Mesendoderm (in vitro differentiated cells): ENCODE results near the gene HMCN1.

Experiments
- DNase-seq: peaks from one replicate; pipeline ENCODE4 v3.0.0; 2013
- H2AK5ac ChIP-seq: 2 replicates; pipeline ENCODE4 v1.6.1; 2013; ENCODE audit warnings: low read length, inconsistent platforms
- H2BK120ac ChIP-seq: 2 replicates; pipeline ENCODE4 v1.6.1; 2013; ENCODE audit warnings: low read depth, mild to moderate bottlenecking, low read length, moderate library complexity, mixed read lengths
- H2BK15ac ChIP-seq: replicated peaks from 2 replicates; pipeline ENCODE4 v1.6.1; 2013; ENCODE audit warnings: low read depth, mild to moderate bottlenecking, moderate library complexity
- H2BK5ac ChIP-seq: 2 replicates; pipeline ENCODE4 v1.6.1; 2013; ENCODE audit warnings: low read length, inconsistent platforms
- H3K18ac ChIP-seq: 2 replicates; pipeline ENCODE4 v1.6.1; 2013; ENCODE audit warnings: mild to moderate bottlenecking, low read length, mixed read lengths
- H3K23ac ChIP-seq: one replicate; pipeline ENCODE4 v1.6.1; 2013; ENCODE audit warnings: low read length
- H3K27ac ChIP-seq: 2 replicates; pipeline ENCODE4 v1.5.1; 2013; ENCODE audit warnings: low read depth, mild to moderate bottlenecking, inconsistent platforms, low read length, moderate library complexity
- H3K27me3 ChIP-seq: 2 replicates; pipeline ENCODE4 v1.6.1; 2013; ENCODE audit warnings: low read length, control low read depth, mild to moderate bottlenecking, inconsistent platforms; ENCODE audit not compliant: insufficient read depth, poor library complexity
- H3K36me3 ChIP-seq: 2 replicates; pipeline ENCODE4 v1.6.1; 2013; ENCODE audit warnings: low read length, inconsistent platforms; ENCODE audit not compliant: control insufficient read depth, insufficient read depth
- H3K4ac ChIP-seq: one replicate; pipeline ENCODE4 v1.6.1; 2013; ENCODE audit warnings: low read depth, mild to moderate bottlenecking, low read length, moderate library complexity
- H3K4me1 ChIP-seq: 2 replicates; pipeline ENCODE4 v1.6.1; 2013; ENCODE audit warnings: low read depth, low read length, inconsistent platforms; ENCODE audit not compliant: control insufficient read depth
- H3K4me2 ChIP-seq: 2 replicates; pipeline ENCODE4 v1.6.1; 2013; ENCODE audit warnings: low read length
- H3K4me3 ChIP-seq: 2 replicates; pipeline ENCODE4 v1.5.1; 2013; ENCODE audit warnings: mild to moderate bottlenecking, low read length
- H3K56ac ChIP-seq: one replicate; pipeline ENCODE4 v1.6.1; 2013; ENCODE audit warnings: low read length
- H3K79me1 ChIP-seq: 2 replicates; pipeline ENCODE4 v1.6.1; 2013; ENCODE audit warnings: low read length, inconsistent platforms
- H3K79me2 ChIP-seq: 2 replicates; pipeline ENCODE4 v1.6.1; 2013; ENCODE audit warnings: mild to moderate bottlenecking, low read length; ENCODE audit not compliant: control insufficient read depth, insufficient read depth
- H3K9ac ChIP-seq: 2 replicates; pipeline ENCODE4 v1.6.1; 2013; ENCODE audit warnings: low read length, inconsistent platforms
- H4K5ac ChIP-seq: one replicate; pipeline ENCODE4 v1.6.1; 2013; ENCODE audit warnings: low read length
- H4K8ac ChIP-seq: one replicate; pipeline ENCODE4 v1.6.1; 2013; ENCODE audit warnings: low read depth, mild to moderate bottlenecking, control low read depth, low read length, moderate library complexity
- WGBS: extraction: QIAGEN DNeasy Blood & Tissue Kit; methylation state at CpG from one replicate; pipeline ENCODE4 v1.1.7; 2013; ENCODE audit warnings: low lambda C conversion rate, missing lambda C conversion rate; ENCODE audit not compliant: insufficient coverage; ENCODE audit errors: extremely low coverage; 5-methylcytosine and 5-hydroxymethylcytosine counted together

HMCN1 gene

DNA sequence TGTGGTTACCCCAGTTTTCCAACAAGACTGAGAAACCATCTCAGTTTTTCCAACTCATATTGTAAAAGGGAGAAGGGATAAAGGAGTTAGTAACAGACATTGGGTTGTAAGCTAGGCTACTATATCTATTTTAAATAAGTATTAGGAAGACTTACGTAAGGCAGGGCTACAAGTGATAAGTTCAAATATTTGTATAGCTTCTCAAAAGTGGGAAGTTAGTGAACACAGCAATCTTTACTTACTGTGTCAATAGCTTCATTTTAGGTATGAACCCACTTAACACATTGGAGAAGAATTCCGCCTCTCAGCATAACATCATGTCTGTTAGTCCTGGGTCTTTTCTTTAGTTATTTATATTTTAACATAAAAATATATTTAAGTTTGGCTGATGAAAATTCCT is 320.7 kb downstream of the HMCN1 start:
- Histone ChIP-seq H3K4ac (no peak overlapping the region), H2AK5ac (no peak overlapping the region), H3K56ac (no peak overlapping the region), H3K79me2 (no peaks in the 10 kb centered on the region), H3K4me2 (no peak overlapping the region), H3K79me1 (no peaks in the 10 kb centered on the region), H3K27ac (no peak overlapping the region), H2BK120ac (no peak overlapping the region), H2BK5ac (no peak overlapping the region), H2BK15ac (no peak overlapping the region), H3K36me3 (no peaks in the 10 kb centered on the region), H3K4me3 (no peak overlapping the region), H3K18ac (no peak overlapping the region), H3K23ac (no peak overlapping the region), H4K8ac (no peak overlapping the region), H3K9ac (no peak overlapping the region), H3K4me1 (no peaks in the 10 kb centered on the region), H4K5ac (no peak overlapping the region), H3K27me3 (no peaks in the 10 kb centered on the region)
- no peak for DNase-seq
- no CpG with 5 or more reads among the region's 2 CpGs for whole genome bisulfite sequencing

DNA sequence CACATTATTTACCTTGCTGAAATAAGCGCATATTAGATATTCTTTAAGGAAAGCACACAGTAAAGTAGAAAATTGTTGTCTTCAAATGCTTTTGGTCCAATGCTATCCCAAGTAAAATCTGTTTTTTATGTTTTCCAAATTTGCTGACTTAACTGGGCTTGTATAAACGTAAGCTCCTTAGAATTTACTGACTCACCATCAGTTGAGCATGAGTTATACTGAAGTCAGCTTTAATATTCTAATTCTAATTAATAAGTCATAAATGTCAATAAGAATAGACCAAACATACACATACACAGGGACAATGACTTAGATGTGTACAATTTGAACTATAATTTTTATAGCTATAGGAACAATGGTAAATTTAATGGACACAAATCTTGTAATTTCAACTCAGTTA is 321.7 kb downstream of the HMCN1 start:
- Histone ChIP-seq H3K4me2 (no peak overlapping the region), H3K36me3 (no peaks in the 10 kb centered on the region), H3K79me1 (no peaks in the 10 kb centered on the region), H2BK120ac (no peak overlapping the region), H3K23ac (no peak overlapping the region), H3K27ac (no peak overlapping the region), H3K4ac (no peak overlapping the region), H2AK5ac (no peak overlapping the region), H3K56ac (no peak overlapping the region), H3K18ac (no peak overlapping the region), H3K4me3 (no peak overlapping the region), H4K8ac (no peak overlapping the region), H2BK5ac (no peak overlapping the region), H2BK15ac (no peak overlapping the region), H3K27me3 (no peaks in the 10 kb centered on the region), H3K4me1 (no peaks in the 10 kb centered on the region), H4K5ac (no peak overlapping the region), H3K9ac (no peak overlapping the region), H3K79me2 (no peaks in the 10 kb centered on the region)
- WGBS, result no CpG with 5 or more reads among the region's 2 CpGs
- DNase-seq, result no peak

DNA sequence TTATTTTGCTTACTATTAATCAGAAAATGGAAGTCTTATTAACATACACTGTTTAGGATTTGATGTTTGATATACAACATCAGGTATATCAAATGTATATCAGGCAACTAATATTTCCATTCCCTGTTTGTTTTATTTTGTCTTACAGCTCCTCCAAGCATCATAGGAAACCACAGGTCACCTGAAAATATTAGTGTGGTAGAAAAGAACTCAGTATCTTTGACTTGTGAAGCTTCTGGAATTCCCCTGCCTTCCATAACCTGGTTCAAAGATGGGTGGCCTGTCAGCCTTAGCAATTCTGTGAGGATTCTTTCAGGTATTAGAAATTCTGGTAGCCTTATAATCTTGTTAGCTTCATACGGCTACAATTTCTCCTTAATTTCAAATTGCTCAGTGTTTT is 322.9 kb downstream of the HMCN1 start:
- H3K36me3 ChIP-seq, result no peaks in the 10 kb centered on the region
- no peak overlapping the region for H3K27ac ChIP-seq
- H2BK5ac ChIP-seq, result no peak overlapping the region
- H3K4ac ChIP-seq, result no peak overlapping the region
- H3K79me2 ChIP-seq, result no peaks in the 10 kb centered on the region
- H3K18ac ChIP-seq, result no peak overlapping the region
- no peak overlapping the region for H4K5ac ChIP-seq
- H3K4me1 ChIP-seq, result no peaks in the 10 kb centered on the region
- no peaks in the 10 kb centered on the region for H3K79me1 ChIP-seq
- H3K23ac ChIP-seq, result no peak overlapping the region
- no peak overlapping the region for H3K4me2 ChIP-seq
- no peak overlapping the region for H2AK5ac ChIP-seq
- H3K4me3 ChIP-seq, result no peak overlapping the region
- WGBS, result no CpG with 5 or more reads among the region's 1 CpG
- no peak overlapping the region for H4K8ac ChIP-seq
- no peak overlapping the region for H3K9ac ChIP-seq
- no peak overlapping the region for H2BK15ac ChIP-seq
- no peaks in the 10 kb centered on the region for H3K27me3 ChIP-seq
- no peak for DNase-seq
- H3K56ac ChIP-seq, result no peak overlapping the region
- no peak overlapping the region for H2BK120ac ChIP-seq

- Histone ChIP-seq H3K18ac (no peak overlapping the region), H3K79me2 (no peaks in the 10 kb centered on the region), H3K27me3 (no peaks in the 10 kb centered on the region), H3K4me3 (no peak overlapping the region), H3K23ac (no peak overlapping the region), H4K8ac (no peak overlapping the region), H4K5ac (no peak overlapping the region), H3K4me2 (no peak overlapping the region), H2BK5ac (no peak overlapping the region), H2AK5ac (no peak overlapping the region), H3K4ac (no peak overlapping the region), H3K4me1 (no peaks in the 10 kb centered on the region), H3K56ac (no peak overlapping the region), H2BK120ac (no peak overlapping the region), H2BK15ac (no peak overlapping the region), H3K36me3 (no peaks in the 10 kb centered on the region), H3K79me1 (no peaks in the 10 kb centered on the region), H3K27ac (no peak overlapping the region), H3K9ac (no peak overlapping the region)
- DNase-seq, result no peak
- no CpG with 5 or more reads among the region's 1 CpG for whole genome bisulfite sequencing
These were observed 325.1 kb downstream of the HMCN1 start for GRCh38 chr1:186059311-186059710.

DNA sequence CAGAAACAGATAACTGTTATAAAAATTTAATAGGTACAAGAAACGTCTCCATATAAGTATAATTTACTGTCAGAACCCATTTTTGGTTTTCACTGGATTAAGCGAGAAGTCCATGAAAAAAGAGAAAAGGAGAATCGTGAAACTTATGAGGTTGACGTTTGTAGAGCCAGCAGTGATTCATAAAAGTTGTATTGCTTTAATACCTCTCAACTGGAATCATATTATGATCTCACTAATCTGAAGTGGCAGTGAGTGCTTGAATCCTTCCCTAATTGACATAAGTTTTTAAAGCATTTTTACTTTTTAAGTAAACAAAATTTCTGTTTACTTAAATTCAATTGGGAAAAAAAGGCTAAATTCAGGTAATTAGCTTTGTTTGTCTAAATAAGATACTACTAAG is 325.6 kb downstream of the HMCN1 start:
- no peak for DNase-seq
- Histone ChIP-seq H2AK5ac (no peak overlapping the region), H3K27ac (no peak overlapping the region), H3K4me3 (no peak overlapping the region), H3K56ac (no peak overlapping the region), H3K4ac (no peak overlapping the region), H3K36me3 (no peaks in the 10 kb centered on the region), H2BK5ac (no peak overlapping the region), H3K79me1 (no peaks in the 10 kb centered on the region), H3K79me2 (no peaks in the 10 kb centered on the region), H4K5ac (no peak overlapping the region), H3K4me1 (no peaks in the 10 kb centered on the region), H3K18ac (no peak overlapping the region), H2BK15ac (no peak overlapping the region), H3K27me3 (no peaks in the 10 kb centered on the region), H2BK120ac (no peak overlapping the region), H3K9ac (no peak overlapping the region), H3K4me2 (no peak overlapping the region), H4K8ac (no peak overlapping the region), H3K23ac (no peak overlapping the region)
- WGBS, result no CpG with 5 or more reads among the region's 4 CpGs

DNA sequence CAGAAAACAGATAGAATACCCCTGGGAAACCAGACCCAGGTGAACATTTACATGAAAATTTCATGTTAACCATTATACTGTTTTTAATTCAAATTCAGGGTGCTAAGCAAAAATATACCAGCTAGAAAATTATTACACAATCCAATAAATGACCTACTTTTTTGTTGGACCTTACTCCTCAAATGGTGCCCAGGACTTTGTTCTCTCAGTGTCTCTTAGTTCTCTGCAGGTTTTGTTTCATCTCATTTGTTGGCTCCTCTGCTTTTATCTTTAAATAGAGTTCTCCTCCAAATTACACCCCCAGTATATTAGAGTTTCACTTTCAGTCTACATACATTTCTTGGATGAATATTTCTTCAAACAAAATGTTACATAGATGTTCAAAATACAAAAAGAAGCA is 326.0 kb downstream of the HMCN1 start:
- Histone ChIP-seq H2BK5ac (no peak overlapping the region), H3K4me1 (no peaks in the 10 kb centered on the region), H4K5ac (no peak overlapping the region), H3K4me3 (no peak overlapping the region), H3K79me1 (no peaks in the 10 kb centered on the region), H2BK15ac (no peak overlapping the region), H3K18ac (no peak overlapping the region), H3K56ac (no peak overlapping the region), H3K23ac (no peak overlapping the region), H3K79me2 (no peaks in the 10 kb centered on the region), H3K36me3 (no peaks in the 10 kb centered on the region), H2AK5ac (no peak overlapping the region), H3K9ac (no peak overlapping the region), H2BK120ac (no peak overlapping the region), H3K4me2 (no peak overlapping the region), H4K8ac (no peak overlapping the region), H3K27me3 (no peaks in the 10 kb centered on the region), H3K4ac (no peak overlapping the region), H3K27ac (no peak overlapping the region)
- no peak for DNase-seq
